ENCODE measurements around the gene DHRS9. TPM values are rescaled to one million over a fixed set of nuclear protein-coding genes. Genes with fewer than 3 reads are reported as not detected.

DHRS9 gene
- polyA plus RNA-seq, 1 donor = 0.48 TPM

GRCh38 chr2:169094676-169095075, 25.3 kb downstream of the DHRS9 start:
- H3K27ac ChIP-seq (ENCODE audit: low read length) = no peak overlapping the region
- WGBS (ENCODE audit: insufficient coverage, low lambda C conversion rate) = 83% methylated on average over 1 of the region's 1 CpG
- no peak for DNase-seq
- no peaks in the 10 kb centered on the region for H3K36me3 ChIP-seq (ENCODE audit: control insufficient read depth, insufficient read depth, low read length)
- H3K4me3 ChIP-seq (ENCODE audit: low read length) = no peak overlapping the region
- no peaks in the 10 kb centered on the region for H3K4me1 ChIP-seq (ENCODE audit: control insufficient read depth, insufficient read depth, low read length)
- H3K27me3 ChIP-seq (ENCODE audit: control insufficient read depth, insufficient read depth, low read length) = no peaks in the 10 kb centered on the region
- no peaks in the 10 kb centered on the region for H3K9me3 ChIP-seq (ENCODE audit: control insufficient read depth, low read depth, low read length)

GRCh38 chr2:169095621-169096105, 26.3 kb downstream of the DHRS9 start:
- Histone ChIP-seq H3K4me1 (ENCODE audit: control insufficient read depth, insufficient read depth, low read length) (no peaks in the 10 kb centered on the region), H3K27me3 (ENCODE audit: control insufficient read depth, insufficient read depth, low read length) (no peaks in the 10 kb centered on the region), H3K36me3 (ENCODE audit: control insufficient read depth, insufficient read depth, low read length) (no peaks in the 10 kb centered on the region), H3K4me3 (ENCODE audit: low read length) (no peak overlapping the region), H3K27ac (ENCODE audit: low read length) (no peak overlapping the region), H3K9me3 (ENCODE audit: control insufficient read depth, low read depth, low read length) (no peaks in the 10 kb centered on the region)
- WGBS (ENCODE audit: insufficient coverage, low lambda C conversion rate) = 100% methylated on average over 1 of the region's 5 CpGs
- no peak for DNase-seq

- H3K9me3 ChIP-seq (ENCODE audit: control insufficient read depth, low read depth, low read length) = no peaks in the 10 kb centered on the region
- DNase-seq = no peak
- 100% methylated on average over 1 of the region's 1 CpG for WGBS (ENCODE audit: insufficient coverage, low lambda C conversion rate)
- no peaks in the 10 kb centered on the region for H3K4me1 ChIP-seq (ENCODE audit: control insufficient read depth, insufficient read depth, low read length)
- no peak overlapping the region for H3K27ac ChIP-seq (ENCODE audit: low read length)
- no peak overlapping the region for H3K4me3 ChIP-seq (ENCODE audit: low read length)
- H3K27me3 ChIP-seq (ENCODE audit: control insufficient read depth, insufficient read depth, low read length) = no peaks in the 10 kb centered on the region
- H3K36me3 ChIP-seq (ENCODE audit: control insufficient read depth, insufficient read depth, low read length) = no peaks in the 10 kb centered on the region
These were observed 35.5 kb downstream of the DHRS9 start for GRCh38 chr2:169104848-169105247.

- Histone ChIP-seq H3K27ac (ENCODE audit: low read length) (no peak overlapping the region), H3K27me3 (ENCODE audit: control insufficient read depth, insufficient read depth, low read length) (no peaks in the 10 kb centered on the region), H3K36me3 (ENCODE audit: control insufficient read depth, insufficient read depth, low read length) (no peaks in the 10 kb centered on the region), H3K4me3 (ENCODE audit: low read length) (no peak overlapping the region), H3K4me1 (ENCODE audit: control insufficient read depth, insufficient read depth, low read length) (no peaks in the 10 kb centered on the region), H3K9me3 (ENCODE audit: control insufficient read depth, low read depth, low read length) (no peaks in the 10 kb centered on the region)
- WGBS (ENCODE audit: insufficient coverage, low lambda C conversion rate) = no CpG with 5 or more reads among the region's 1 CpG
- no peak for DNase-seq
These were observed 36.1 kb downstream of the DHRS9 start for GRCh38 chr2:169105476-169105875.

- Histone ChIP-seq H3K27ac (ENCODE audit: low read length) (no peak overlapping the region), H3K4me1 (ENCODE audit: control insufficient read depth, insufficient read depth, low read length) (no peaks in the 10 kb centered on the region), H3K9me3 (ENCODE audit: control insufficient read depth, low read depth, low read length) (no peaks in the 10 kb centered on the region), H3K27me3 (ENCODE audit: control insufficient read depth, insufficient read depth, low read length) (no peaks in the 10 kb centered on the region), H3K36me3 (ENCODE audit: control insufficient read depth, insufficient read depth, low read length) (no peaks in the 10 kb centered on the region), H3K4me3 (ENCODE audit: low read length) (no peak overlapping the region)
- WGBS (ENCODE audit: insufficient coverage, low lambda C conversion rate) = no CpG with 5 or more reads among the region's 2 CpGs
- DNase-seq = no peak
These were observed 36.8 kb downstream of the DHRS9 start for GRCh38 chr2:169106134-169106533.

GRCh38 chr2:169106563-169107545, 37.5 kb downstream of the DHRS9 start:
- H3K4me3 ChIP-seq (ENCODE audit: low read length) = no peak overlapping the region
- DNase-seq = no peak
- H3K4me1 ChIP-seq (ENCODE audit: control insufficient read depth, insufficient read depth, low read length) = no peaks in the 10 kb centered on the region
- H3K9me3 ChIP-seq (ENCODE audit: control insufficient read depth, low read depth, low read length) = no peaks in the 10 kb centered on the region
- H3K36me3 ChIP-seq (ENCODE audit: control insufficient read depth, insufficient read depth, low read length) = no peaks in the 10 kb centered on the region
- no peak overlapping the region for H3K27ac ChIP-seq (ENCODE audit: low read length)
- no peaks in the 10 kb centered on the region for H3K27me3 ChIP-seq (ENCODE audit: control insufficient read depth, insufficient read depth, low read length)
- WGBS (ENCODE audit: insufficient coverage, low lambda C conversion rate) = 67% methylated on average over 1 of the region's 6 CpGs

GRCh38 chr2:169107645-169108044, 38.3 kb downstream of the DHRS9 start:
- WGBS (ENCODE audit: insufficient coverage, low lambda C conversion rate) = no CpG with 5 or more reads among the region's 2 CpGs
- Histone ChIP-seq H3K27ac (ENCODE audit: low read length) (no peak overlapping the region), H3K4me3 (ENCODE audit: low read length) (no peak overlapping the region), H3K27me3 (ENCODE audit: control insufficient read depth, insufficient read depth, low read length) (no peaks in the 10 kb centered on the region), H3K4me1 (ENCODE audit: control insufficient read depth, insufficient read depth, low read length) (no peaks in the 10 kb centered on the region), H3K36me3 (ENCODE audit: control insufficient read depth, insufficient read depth, low read length) (no peaks in the 10 kb centered on the region), H3K9me3 (ENCODE audit: control insufficient read depth, low read depth, low read length) (no peaks in the 10 kb centered on the region)
- DNase-seq = peak in 1 of 2 donors; percentile 16

- H3K36me3 ChIP-seq (ENCODE audit: control insufficient read depth, insufficient read depth, low read length) = no peaks in the 10 kb centered on the region
- no peak for DNase-seq
- 100% methylated on average over 1 of the region's 3 CpGs for WGBS (ENCODE audit: insufficient coverage, low lambda C conversion rate)
- no peaks in the 10 kb centered on the region for H3K9me3 ChIP-seq (ENCODE audit: control insufficient read depth, low read depth, low read length)
- H3K4me1 ChIP-seq (ENCODE audit: control insufficient read depth, insufficient read depth, low read length) = no peaks in the 10 kb centered on the region
- H3K27ac ChIP-seq (ENCODE audit: low read length) = no peak overlapping the region
- H3K4me3 ChIP-seq (ENCODE audit: low read length) = no peak overlapping the region
- H3K27me3 ChIP-seq (ENCODE audit: control insufficient read depth, insufficient read depth, low read length) = no peaks in the 10 kb centered on the region
These were observed 38.9 kb downstream of the DHRS9 start for GRCh38 chr2:169108099-169108884.

GRCh38 chr2:169109502-169110409, 40.4 kb downstream of the DHRS9 start:
- 80% methylated on average over 4 of the region's 21 CpGs for WGBS (ENCODE audit: insufficient coverage, low lambda C conversion rate)
- H3K4me1 ChIP-seq (ENCODE audit: control insufficient read depth, insufficient read depth, low read length) = no peaks in the 10 kb centered on the region
- no peak overlapping the region for H3K27ac ChIP-seq (ENCODE audit: low read length)
- H3K4me3 ChIP-seq (ENCODE audit: low read length) = no peak overlapping the region
- H3K27me3 ChIP-seq (ENCODE audit: control insufficient read depth, insufficient read depth, low read length) = no peaks in the 10 kb centered on the region
- H3K36me3 ChIP-seq (ENCODE audit: control insufficient read depth, insufficient read depth, low read length) = no peaks in the 10 kb centered on the region
- DNase-seq = peak; percentile 54 to 58
- H3K9me3 ChIP-seq (ENCODE audit: control insufficient read depth, low read depth, low read length) = no peaks in the 10 kb centered on the region

Measured in large intestine (tissue), 3 donors.